Measurements from ENCODE around the gene CD40LG. TPM values are rescaled to one million over a fixed set of nuclear protein-coding genes. Genes with fewer than 3 reads are reported as not detected.

Gene CD40LG
- polyA plus RNA-seq, 1 donor (not counting 4 experiments of a cell fraction or from before 2014, with no cell fraction given), result not detected

DNA sequence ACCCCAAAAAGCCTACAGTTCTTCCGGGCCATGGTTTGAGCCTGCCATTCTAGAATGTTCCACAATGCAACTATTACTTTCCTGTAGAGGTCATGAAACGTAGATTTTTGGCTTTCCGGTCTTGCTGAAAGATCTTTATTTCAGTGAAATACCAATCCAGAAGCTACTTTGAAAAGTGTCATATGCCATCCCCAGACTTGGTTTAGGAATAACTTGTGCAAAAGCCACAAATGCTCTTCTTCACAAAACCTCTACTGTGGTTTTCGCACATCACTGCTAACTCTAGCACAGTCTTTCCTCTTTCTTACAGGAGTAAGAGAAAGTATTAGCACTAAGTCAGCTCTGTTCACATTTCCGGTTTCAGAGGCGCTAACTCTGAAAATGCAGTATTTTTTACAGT lies 12.7 kb upstream of the CD40LG start:
- Histone ChIP-seq H3K9me1 (ENCODE audit: control insufficient read depth, extremely low read depth, insufficient read depth, low read length) (no peaks in the 10 kb centered on the region), H3K27me3 (ENCODE audit: control insufficient read depth, extremely low read depth, insufficient read depth, low read length) (no peaks in the 10 kb centered on the region), H3K79me2 (ENCODE audit: control insufficient read depth, insufficient read depth, low read length) (no peaks in the 10 kb centered on the region), H4K20me1 (ENCODE audit: control insufficient read depth, extremely low read depth, insufficient read depth, low read length) (no peaks in the 10 kb centered on the region), H3K4me1 (ENCODE audit: control insufficient read depth, extremely low read depth, insufficient read depth, low read length) (no peaks in the 10 kb centered on the region), H2AFZ (ENCODE audit: control insufficient read depth, low read length) (no peak overlapping the region), H3K4me2 (ENCODE audit: control insufficient read depth, extremely low read depth, insufficient read depth, low read depth, low read length) (no peak overlapping the region), H3K27ac (ENCODE audit: control insufficient read depth, insufficient read depth, low read length) (no peak overlapping the region), H3K9me3 (ENCODE audit: control insufficient read depth, low read depth, low read length) (no peaks in the 10 kb centered on the region), H3K4me3 (ENCODE audit: control insufficient read depth in 2 of 3, extremely low read depth in 1 of 3, insufficient read depth in 2 of 3, low read depth in 1 of 3, low read length in 3 of 3) (no peak overlapping the region), H3K36me3 (ENCODE audit: control insufficient read depth in 2 of 2, extremely low read depth in 1 of 2, insufficient read depth in 2 of 2, low read length in 2 of 2) (no peaks in the 10 kb centered on the region), H3K9ac (ENCODE audit: control insufficient read depth, extremely low read depth, insufficient read depth, low read length) (no peak overlapping the region)
- no peak for FAIRE-seq
- TF ChIP-seq, protein P1, sequence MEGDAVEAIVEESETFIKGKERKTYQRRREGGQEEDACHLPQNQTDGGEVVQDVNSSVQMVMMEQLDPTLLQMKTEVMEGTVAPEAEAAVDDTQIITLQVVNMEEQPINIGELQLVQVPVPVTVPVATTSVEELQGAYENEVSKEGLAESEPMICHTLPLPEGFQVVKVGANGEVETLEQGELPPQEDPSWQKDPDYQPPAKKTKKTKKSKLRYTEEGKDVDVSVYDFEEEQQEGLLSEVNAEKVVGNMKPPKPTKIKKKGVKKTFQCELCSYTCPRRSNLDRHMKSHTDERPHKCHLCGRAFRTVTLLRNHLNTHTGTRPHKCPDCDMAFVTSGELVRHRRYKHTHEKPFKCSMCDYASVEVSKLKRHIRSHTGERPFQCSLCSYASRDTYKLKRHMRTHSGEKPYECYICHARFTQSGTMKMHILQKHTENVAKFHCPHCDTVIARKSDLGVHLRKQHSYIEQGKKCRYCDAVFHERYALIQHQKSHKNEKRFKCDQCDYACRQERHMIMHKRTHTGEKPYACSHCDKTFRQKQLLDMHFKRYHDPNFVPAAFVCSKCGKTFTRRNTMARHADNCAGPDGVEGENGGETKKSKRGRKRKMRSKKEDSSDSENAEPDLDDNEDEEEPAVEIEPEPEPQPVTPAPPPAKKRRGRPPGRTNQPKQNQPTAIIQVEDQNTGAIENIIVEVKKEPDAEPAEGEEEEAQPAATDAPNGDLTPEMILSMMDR (optimal IDR thresholded peaks at IDR 0.05 in 1 of 3, IDR thresholded peaks at IDR 0.05 in 1 of 3, conservative IDR thresholded peaks at IDR 0.05 in 1 of 3; ENCODE audit: extremely low read depth in 1 of 3, insufficient read depth in 2 of 3, low read length in 3 of 3), result no peak
- no peak for TF ChIP-seq EZH2 (IDR thresholded peaks at IDR 0.05; ENCODE audit: low read length)
- dilution Hi-C loops (cut with MboI; ENCODE audit: extremely low pct_ligation_motif_present, low sequenced_read_pairs), result no loop called here
- no peak for DNase-seq (ENCODE audit: low read depth, low spot score)

- no peak for TF ChIP-seq EZH2 (IDR thresholded peaks at IDR 0.05; ENCODE audit: low read length)
- TF ChIP-seq, protein P1 (optimal IDR thresholded peaks at IDR 0.05 in 1 of 3, IDR thresholded peaks at IDR 0.05 in 1 of 3, conservative IDR thresholded peaks at IDR 0.05 in 1 of 3; ENCODE audit: extremely low read depth in 1 of 3, insufficient read depth in 2 of 3, low read length in 3 of 3), result no peak
- dilution Hi-C loops (cut with MboI; ENCODE audit: extremely low pct_ligation_motif_present, low sequenced_read_pairs), result no loop called here
- Histone ChIP-seq H3K4me2 (ENCODE audit: control insufficient read depth, extremely low read depth, insufficient read depth, low read depth, low read length) (no peak overlapping the region), H4K20me1 (ENCODE audit: control insufficient read depth, extremely low read depth, insufficient read depth, low read length) (no peaks in the 10 kb centered on the region), H3K4me3 (ENCODE audit: control insufficient read depth in 2 of 3, extremely low read depth in 1 of 3, insufficient read depth in 2 of 3, low read depth in 1 of 3, low read length in 3 of 3) (no peak overlapping the region), H3K27ac (ENCODE audit: control insufficient read depth, insufficient read depth, low read length) (no peak overlapping the region), H3K27me3 (ENCODE audit: control insufficient read depth, extremely low read depth, insufficient read depth, low read length) (no peaks in the 10 kb centered on the region), H3K36me3 (ENCODE audit: control insufficient read depth in 2 of 2, extremely low read depth in 1 of 2, insufficient read depth in 2 of 2, low read length in 2 of 2) (no peaks in the 10 kb centered on the region), H3K9ac (ENCODE audit: control insufficient read depth, extremely low read depth, insufficient read depth, low read length) (no peak overlapping the region), H2AFZ (ENCODE audit: control insufficient read depth, low read length) (no peak overlapping the region), H3K79me2 (ENCODE audit: control insufficient read depth, insufficient read depth, low read length) (no peaks in the 10 kb centered on the region), H3K9me1 (ENCODE audit: control insufficient read depth, extremely low read depth, insufficient read depth, low read length) (no peaks in the 10 kb centered on the region), H3K4me1 (ENCODE audit: control insufficient read depth, extremely low read depth, insufficient read depth, low read length) (no peaks in the 10 kb centered on the region), H3K9me3 (ENCODE audit: control insufficient read depth, low read depth, low read length) (no peaks in the 10 kb centered on the region)
- DNase-seq (ENCODE audit: low read depth, low spot score) (no peak), FAIRE-seq (no peak)
Observed at GRCh38 chrX:136636121-136636520, 11.8 kb upstream of the CD40LG start.

All from keratinocyte (primary cell).